Loucy (cell line): ENCODE results near the gene THYN1.
A peak's percentile ranks its signal among the peaks of the same experiment; 100 is the strongest.

Source experiments
- H2AFZ ChIP-seq: fragments of 200-600 bp; sonication (generic); 2 replicates; pipeline ENCODE4 v1.6.0; 2016; ENCODE audit warnings: antibody characterized with exemption, mild to moderate bottlenecking, low read length, moderate library complexity
- H3F3A ChIP-seq: fragments of 200-600 bp; 2 replicates; pipeline ENCODE4 v1.6.0; 2016; ENCODE audit warnings: antibody characterized with exemption, low read depth, mild to moderate bottlenecking
- H3K27me3 ChIP-seq: fragments of 200-600 bp; sonication (generic); 2 replicates; pipeline ENCODE4 v1.6.1; 2014; ENCODE audit warnings: low read length, mild to moderate bottlenecking; ENCODE audit not compliant: insufficient read depth, poor library complexity, severe bottlenecking
- H3K36me3 ChIP-seq: fragments of 200-600 bp; sonication (generic); 2 replicates; pipeline ENCODE4 v1.6.1; 2016; ENCODE audit warnings: low read length; ENCODE audit not compliant: insufficient read depth
- H3K4me1 ChIP-seq: fragments of 200-600 bp; sonication (generic); 2 replicates; pipeline ENCODE4 v1.5.1; 2014; ENCODE audit warnings: low read length, mild to moderate bottlenecking; ENCODE audit not compliant: insufficient read depth, poor library complexity, severe bottlenecking
- H3K4me2 ChIP-seq: fragments of 200-600 bp; sonication (generic); 2 replicates; pipeline ENCODE4 v1.6.0; 2014; ENCODE audit warnings: antibody characterized with exemption, low read length, low read depth, mild to moderate bottlenecking; ENCODE audit not compliant: poor library complexity, severe bottlenecking
- H3K4me3 ChIP-seq: fragments of 200-600 bp; sonication (generic); 2 replicates; pipeline ENCODE4 v1.5.1; 2014; ENCODE audit warnings: low read length, mild to moderate bottlenecking, mixed read lengths; ENCODE audit not compliant: poor library complexity, severe bottlenecking
- H3K79me2 ChIP-seq: fragments of 200-600 bp; sonication (generic); 2 replicates; pipeline ENCODE4 v1.6.1; 2014; ENCODE audit warnings: low read length; ENCODE audit not compliant: insufficient read depth
- H3K9ac ChIP-seq: fragments of 200-600 bp; sonication (generic); 2 replicates; pipeline ENCODE4 v1.6.0; 2014; ENCODE audit warnings: mild to moderate bottlenecking, low read depth, low read length, moderate library complexity; ENCODE audit not compliant: poor library complexity, severe bottlenecking
- H3K9me2 ChIP-seq: fragments of 200-600 bp; sonication (generic); replicated peaks from 2 replicates; pipeline ENCODE4 v1.6.1; 2016; ENCODE audit warnings: low read depth, low read length, mixed read lengths
- H3K9me3 ChIP-seq: fragments of 200-600 bp; sonication (generic); 2 replicates; pipeline ENCODE4 v1.6.1; 2014; ENCODE audit warnings: mild to moderate bottlenecking, antibody characterized with exemption, low read length, low read depth; ENCODE audit not compliant: insufficient read depth
- H4K20me1 ChIP-seq: fragments of 200-600 bp; sonication (generic); 2 replicates; pipeline ENCODE4 v1.6.0; 2014; ENCODE audit warnings: antibody characterized with exemption, low read length, mild to moderate bottlenecking; ENCODE audit not compliant: insufficient read depth, poor library complexity, severe bottlenecking
- CTCF ChIP-seq: fragments of 200-600 bp; sonication (generic); conservative IDR thresholded peaks from 2 replicates; pipeline ENCODE4 v1.5.1; 2014; ENCODE audit warnings: mild to moderate bottlenecking, antibody characterized with exemption, low read length
- EZH2phosphoT487 ChIP-seq: fragments of 200-600 bp; IDR thresholded peaks from 2 replicates; pipeline ENCODE4 v1.6.1; 2018; ENCODE audit warnings: antibody characterized with exemption, mild to moderate bottlenecking, moderate library complexity, borderline replicate concordance

The THYN1 gene

GRCh38 chr11:134226806-134227325 lies 26.3 kb downstream of the THYN1 start:
- H3K9ac ChIP-seq: peak overlapping the region; percentile 82
- H3K4me3 ChIP-seq: peak overlapping the region; percentile 82
- no peaks in the 10 kb centered on the region for H3F3A ChIP-seq
- H3K79me2 ChIP-seq: peaks cover 82% of the 10 kb centered on the region
- TF ChIP-seq EZH2phosphoT487: no peak
- no peak for TF ChIP-seq CTCF
- H3K36me3 ChIP-seq: no peaks in the 10 kb centered on the region
- H3K9me3 ChIP-seq: no peaks in the 10 kb centered on the region
- no peak overlapping the region for H2AFZ ChIP-seq
- no peaks in the 10 kb centered on the region for H3K27me3 ChIP-seq
- peak overlapping the region; percentile 88 for H3K4me2 ChIP-seq
- peaks cover 36% of the 10 kb centered on the region for H4K20me1 ChIP-seq
- no peaks in the 10 kb centered on the region for H3K9me2 ChIP-seq
- H3K4me1 ChIP-seq: peaks cover 70% of the 10 kb centered on the region

- Histone ChIP-seq H3K79me2 (peaks cover 82% of the 10 kb centered on the region), H3K9ac (peak overlapping the region; percentile 82), H3K4me2 (peak overlapping the region; percentile 88), H3K4me1 (peaks cover 71% of the 10 kb centered on the region), H4K20me1 (peaks cover 34% of the 10 kb centered on the region), H3K36me3 (no peaks in the 10 kb centered on the region), H3K9me3 (no peaks in the 10 kb centered on the region), H3F3A (no peaks in the 10 kb centered on the region), H3K27me3 (no peaks in the 10 kb centered on the region), H2AFZ (peak overlapping the region; percentile 28; the same call in 1 of the 2 replicates), H3K9me2 (no peaks in the 10 kb centered on the region), H3K4me3 (peak overlapping the region; percentile 82)
- TF ChIP-seq EZH2phosphoT487: no peak
- no peak for TF ChIP-seq CTCF
These were observed 28.2 kb downstream of the THYN1 start for GRCh38 chr11:134224710-134225664.

- H3K9ac ChIP-seq: peak within 1 kb of the TSS; percentile 82
- H3K4me3 ChIP-seq: peak within 1 kb of the TSS; percentile 82
- no peaks in the 10 kb centered on the region for H3K27me3 ChIP-seq
- H3K4me1 ChIP-seq: peaks cover 65% of the 10 kb centered on the region
- no peaks in the 10 kb centered on the region for H3K9me2 ChIP-seq
- peaks cover 3% of the 10 kb centered on the region; the same call in 1 of the 2 replicates for H3K36me3 ChIP-seq
- H3K79me2 ChIP-seq: peaks cover 81% of the 10 kb centered on the region
- H3F3A ChIP-seq: no peaks in the 10 kb centered on the region
- H4K20me1 ChIP-seq: peaks cover 30% of the 10 kb centered on the region
- peak within 1 kb of the TSS; percentile 99 for H2AFZ ChIP-seq
- H3K9me3 ChIP-seq: no peaks in the 10 kb centered on the region
- TF ChIP-seq EZH2phosphoT487: no peak
- TF ChIP-seq CTCF: no peak
- H3K4me2 ChIP-seq: peak within 1 kb of the TSS; percentile 96
These were observed 29.1 kb downstream of the THYN1 start, which contains the start of the genes NCAPD3 and VPS26B for GRCh38 chr11:134223836-134224709. Gene NCAPD3 (minus strand): TSS chr11:134223967. CDS start chr11:134223926, 41 bp downstream. Gene VPS26B (plus strand): TSS chr11:134224671. CDS start chr11:134225123, 452 bp downstream.
